Vagina (tissue), 2 donors: ENCODE data around the gene LRIT1.

ENCODE experiments used
- POLR2A ChIP-seq, 2 donors: fragments of 450-650 bp; IDR thresholded peaks; one replicate each; pipeline ENCODE4 v1.6.1; 2017; ENCODE audit warnings: antibody characterized with exemption in 2 of 2, mild to moderate bottlenecking in 2 of 2, moderate library complexity in 2 of 2
- TF ChIP-seq, protein P1 (sequence below), 3 experiments: fragments of 450-650 bp in 2 of 3; fragments of 200-600 bp in 1 of 3; sonication (generic) in 1 of 3; IDR thresholded peaks; one replicate each; pipeline ENCODE4 v1.5.1; 2017 to 2019; ENCODE audit warnings: antibody characterized with exemption in 3 of 3, mild to moderate bottlenecking in 2 of 3, moderate library complexity in 2 of 3

GRCh38 chr10:84188815-84189214 lies 52.5 kb downstream of the LRIT1 start:
- TF ChIP-seq, protein P1, sequence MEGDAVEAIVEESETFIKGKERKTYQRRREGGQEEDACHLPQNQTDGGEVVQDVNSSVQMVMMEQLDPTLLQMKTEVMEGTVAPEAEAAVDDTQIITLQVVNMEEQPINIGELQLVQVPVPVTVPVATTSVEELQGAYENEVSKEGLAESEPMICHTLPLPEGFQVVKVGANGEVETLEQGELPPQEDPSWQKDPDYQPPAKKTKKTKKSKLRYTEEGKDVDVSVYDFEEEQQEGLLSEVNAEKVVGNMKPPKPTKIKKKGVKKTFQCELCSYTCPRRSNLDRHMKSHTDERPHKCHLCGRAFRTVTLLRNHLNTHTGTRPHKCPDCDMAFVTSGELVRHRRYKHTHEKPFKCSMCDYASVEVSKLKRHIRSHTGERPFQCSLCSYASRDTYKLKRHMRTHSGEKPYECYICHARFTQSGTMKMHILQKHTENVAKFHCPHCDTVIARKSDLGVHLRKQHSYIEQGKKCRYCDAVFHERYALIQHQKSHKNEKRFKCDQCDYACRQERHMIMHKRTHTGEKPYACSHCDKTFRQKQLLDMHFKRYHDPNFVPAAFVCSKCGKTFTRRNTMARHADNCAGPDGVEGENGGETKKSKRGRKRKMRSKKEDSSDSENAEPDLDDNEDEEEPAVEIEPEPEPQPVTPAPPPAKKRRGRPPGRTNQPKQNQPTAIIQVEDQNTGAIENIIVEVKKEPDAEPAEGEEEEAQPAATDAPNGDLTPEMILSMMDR (IDR thresholded peaks at IDR 0.05): no peak
- TF ChIP-seq POLR2A (IDR thresholded peaks at IDR 0.05): no peak
